SKM-1 treated with dmso at 0.1 percent for 144 hours (cell line): Measurements from ENCODE around the gene MCAM.

Experiments used
- DNase-seq: peaks from one replicate; lab custom pipeline; 2025; ENCODE audit not compliant: unreplicated experiment; lab: John Stamatoyannopoulos, UW

Gene MCAM

DNA sequence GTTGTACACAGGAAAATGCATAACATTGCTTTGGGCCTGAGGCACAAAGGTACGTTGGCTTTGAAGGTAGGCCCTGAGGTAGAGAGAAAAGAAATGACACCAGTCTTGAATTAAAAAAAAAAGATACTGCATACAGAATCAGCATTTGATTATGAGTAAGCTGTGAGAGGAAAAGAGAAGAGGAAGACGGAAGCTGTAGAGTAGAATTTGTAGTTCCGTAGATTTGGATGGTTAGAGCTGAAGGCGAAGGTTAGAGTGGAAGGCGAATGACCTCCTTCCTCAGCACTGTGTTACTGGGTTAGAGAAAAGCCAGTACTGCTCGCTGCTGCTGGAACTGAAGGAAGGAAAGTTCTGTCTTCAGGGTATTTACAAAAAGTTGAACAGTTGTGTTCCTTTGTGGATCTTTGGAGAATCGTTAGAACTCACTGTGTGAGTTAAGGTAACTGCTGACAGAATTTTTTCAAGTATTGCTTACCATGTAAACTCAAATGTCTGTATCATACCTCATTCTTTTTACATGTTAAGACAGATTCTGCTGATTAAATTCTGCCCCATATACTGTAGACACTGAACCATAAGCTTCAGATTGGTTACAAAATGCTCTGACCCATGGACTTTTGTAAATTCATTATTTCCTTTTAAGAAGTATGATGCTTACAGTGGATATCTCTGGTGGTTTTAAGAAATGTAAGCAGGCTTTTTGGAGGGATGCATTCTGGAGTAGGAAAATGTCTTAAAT is 50.2 kb downstream of the MCAM start:
- DNase-seq = no peak

GRCh38 chr11:119266063-119266462 is 50.9 kb downstream of the MCAM start:
- no peak for DNase-seq

DNA sequence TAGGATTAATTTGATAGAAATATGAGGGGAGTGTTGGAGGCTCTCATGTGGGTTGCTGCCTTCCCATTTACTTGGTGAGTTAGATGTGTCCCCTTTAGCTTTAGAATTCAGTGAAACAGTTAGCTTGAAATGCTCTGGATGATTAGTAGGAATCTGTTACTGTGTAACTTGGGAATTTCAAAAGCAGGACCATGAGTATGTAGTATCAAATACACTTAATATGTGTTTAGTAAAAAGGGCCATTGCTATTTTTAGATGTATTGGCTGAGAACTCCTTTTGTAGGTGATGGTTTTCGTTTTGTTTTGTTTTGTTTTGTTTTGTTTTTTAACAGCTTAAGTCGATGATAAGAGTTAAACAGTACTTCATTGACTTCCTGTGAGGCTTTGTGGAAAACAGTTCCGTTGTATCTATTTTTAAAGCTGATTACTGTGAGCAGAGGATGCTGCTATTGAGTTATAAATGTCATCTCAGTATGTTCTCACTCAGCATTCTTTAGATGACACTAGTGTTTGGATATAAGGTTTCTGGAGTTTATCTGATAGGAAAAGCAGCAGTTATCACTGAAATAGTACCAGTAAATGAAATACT is 53.5 kb downstream of the MCAM start:
- DNase-seq = no peak

GRCh38 chr11:119262668-119263351 is 54.1 kb downstream of the MCAM start:
- peak; percentile 9 for DNase-seq

DNA sequence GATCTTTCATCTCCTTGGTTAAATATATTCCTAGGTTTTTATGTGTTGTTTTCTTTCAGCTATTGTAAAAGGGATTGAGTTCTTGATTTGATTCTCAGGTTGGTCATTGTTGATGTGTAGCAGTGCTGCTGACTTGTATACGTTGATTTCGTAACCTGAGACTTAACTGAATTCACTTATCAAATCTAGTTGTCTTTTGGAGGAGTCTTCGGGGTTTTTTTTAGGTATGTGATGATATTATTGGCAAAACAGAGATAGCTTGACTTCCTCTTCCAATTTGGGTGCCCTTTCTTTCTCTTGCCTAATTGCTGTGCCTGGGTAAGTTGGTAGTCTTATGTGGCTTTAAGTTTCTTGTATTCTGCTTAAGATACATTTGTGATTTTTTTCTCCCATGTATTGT is 57.9 kb downstream of the MCAM start:
- DNase-seq = no peak
